ENCODE measurements around the gene SLC35E1.

DNA sequence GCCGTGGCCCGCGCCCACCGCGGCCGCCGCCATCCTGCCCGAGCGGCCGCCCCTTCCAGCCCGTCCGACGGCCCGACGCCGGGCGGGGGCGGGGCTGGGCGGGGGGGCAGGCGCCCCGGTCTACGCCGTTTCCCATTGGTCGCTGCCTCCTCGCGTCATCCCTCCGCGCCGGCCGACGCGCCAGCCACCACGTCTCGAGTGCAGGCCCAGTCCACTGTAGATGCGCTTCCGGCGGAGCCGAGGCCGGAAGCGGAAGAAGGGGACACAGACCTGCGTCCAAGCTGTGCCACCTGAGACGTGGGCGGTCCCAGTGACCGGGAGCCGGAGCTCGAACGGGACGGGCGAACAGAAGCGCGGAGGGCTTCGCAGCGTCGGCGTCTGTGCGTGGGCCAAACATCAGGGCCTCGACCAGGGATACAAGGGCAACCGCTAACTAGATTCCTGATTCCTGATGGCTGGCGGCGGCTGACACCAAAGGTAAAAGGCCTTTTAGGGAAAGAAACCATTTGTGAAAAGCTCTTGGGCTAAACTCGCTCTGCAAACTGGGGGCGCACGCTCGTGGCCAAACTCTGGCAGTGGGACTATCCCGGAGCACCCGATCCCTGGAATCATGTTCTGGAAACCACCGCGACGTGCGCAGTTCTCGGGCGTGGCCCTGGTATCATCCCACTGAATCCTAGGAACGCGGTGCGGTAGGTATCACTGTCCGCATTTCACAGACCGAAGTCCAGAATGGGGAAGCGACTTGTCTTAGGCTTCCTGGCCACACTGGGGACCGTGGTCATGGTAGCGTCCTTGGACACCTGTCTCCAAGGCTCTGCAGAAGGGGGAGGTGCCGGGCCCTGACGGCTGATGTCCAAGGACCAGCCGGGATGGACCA is at the start of gene SLC35E1:
- TF ChIP-seq EZH2phosphoT487 (IDR thresholded peaks at IDR 0.05; ENCODE audit: insufficient read depth, low read depth) (no peak), EZH2 (IDR thresholded peaks at IDR 0.05; ENCODE audit: insufficient read depth, poor library complexity, severe bottlenecking) (no peak)
